Heart right ventricle (tissue), 16 donors: ENCODE measurements around the gene RPS6KA3. TPM values are rescaled to one million over a fixed set of nuclear protein-coding genes. Genes with fewer than 3 reads are reported as not detected.

Experiments used
- ATAC-seq, 8 donors: fragments of 200-7000 bp; cut with Tn5 transposase; one replicate each; pipeline ENCODE4 v1.9.1; 2020; ENCODE audit warnings: mild to moderate bottlenecking in 8 of 8, moderate library complexity in 8 of 8, moderate number of reproducible peaks in 1 of 8
- DNase-seq, 2 donors: peaks; one replicate each; pipeline ENCODE4 v3.0.0-alpha.2; 2020
- H3K27ac ChIP-seq, 10 donors: fragments of 200-600 bp; sonication (generic) in 2 of 10; one replicate each; pipeline versions ENCODE4 v1.5.0 to v1.8.0; 2020 to 2022; ENCODE audit warnings: mild to moderate bottlenecking in 3 of 10
- H3K27me3 ChIP-seq, 7 donors: fragments of 200-600 bp; one replicate each; pipeline ENCODE4 v1.8.0; 2021 to 2022; ENCODE audit warnings: mild to moderate bottlenecking in 2 of 7
- H3K36me3 ChIP-seq, 9 donors: fragments of 200-600 bp; sonication (generic) in 1 of 9; one replicate each; pipeline versions ENCODE4 v1.5.0 to v1.8.0; 2020 to 2022; ENCODE audit warnings: mild to moderate bottlenecking in 2 of 9
- H3K4me1 ChIP-seq, 9 donors: fragments of 200-600 bp; sonication (generic) in 1 of 9; one replicate each; pipeline versions ENCODE4 v1.5.0 to v1.8.0; 2020 to 2022; ENCODE audit warnings: mild to moderate bottlenecking in 4 of 9
- H3K4me3 ChIP-seq, 10 donors: fragments of 200-600 bp; sonication (generic) in 2 of 10; one replicate each; pipeline versions ENCODE4 v1.5.0 to v1.8.0; 2020 to 2022; ENCODE audit warnings: mild to moderate bottlenecking in 7 of 10, moderate library complexity in 2 of 10
- H3K9me3 ChIP-seq, 11 donors: fragments of 200-600 bp in 10 of 11; sonication (generic) in 2 of 11; one replicate each; pipeline versions ENCODE4 v1.5.0 to v1.8.0; 2013 to 2022; ENCODE audit warnings: mild to moderate bottlenecking in 2 of 11, control low read depth in 1 of 11, moderate library complexity in 1 of 11
- CTCF ChIP-seq, 9 donors: fragments of 200-600 bp; sonication (generic) in 2 of 9; IDR thresholded peaks; one replicate each; pipeline versions ENCODE4 v1.5.0 to v1.8.0; 2021 to 2022; ENCODE audit warnings: antibody characterized with exemption in 9 of 9, mild to moderate bottlenecking in 5 of 9, moderate library complexity in 1 of 9
- WGBS, 2 donors: extraction: QIAGEN DNeasy Blood & Tissue Kit; methylation state at CpG; one replicate each; pipeline ENCODE4 v1.1.7; 2013; ENCODE audit warnings: inconsistent platforms in 1 of 2; 5-methylcytosine and 5-hydroxymethylcytosine counted together
- intact Hi-C, 10 donors: fragments of 100-400 bp; cut with DNase I; formaldehyde crosslinking; loops; one replicate each; pipeline versions ENCODE4 v1.11.1 to v1.14.2; 2022
- polyA plus RNA-seq, 2 donors: library from polyadenylated mRNA; stranded (reverse); fragments of 200-250 nt; gene quantifications; one replicate each; pipeline ENCODE4 v1.2.3, GENCODE V29; 2013
- total RNA-seq, 10 donors: library from RNA; stranded (reverse); fragmentation: NEBNext Ultra II Directional in 3 of 10; extraction: Animal tissue kit (Norgen Biotek cat#: 25700) in 3 of 10; gene quantifications; one replicate each; pipeline versions ENCODE4 v1.2.1 to v1.2.4, GENCODE V29; 2021 to 2023
- donor health status: Arrhythmogenic right ventricular cardiomyopathy.
- donor health status: ischemic (EF 13 %, LVEDD 7.1; RV severe dilation, severe dysfunction).
- donor health status: healthy with polysubstance abuse.
- donor health status: DM: no; HTN: yes; CAD: no.
- donor health status: DM: no; HTN: no; CAD: no.
- donor health status: ischemic (EF 25% LVEDD 6.9; RV normal size, moderate dysfunction).
- donor health status: ischemic (EF 25% LVEDD 5.7; RV mildly dilated, moderate dysfunction).
- donor health status: healthy.
- donor health status: DM: yes; HTN: yes; CAD: no.
- donor health status: Ischemic cardiomyopathy.
- donor health status: ischemic (EF 35%, LVEDD 5.7; RV mildly dilated, moderate dysfunction).
- donor health status: nonischemic (EF 11% LVEDD 7.7; RV severe dilation, severe dysfunction).
- donor health status: DM: yes; HTN: yes; CAD: no.
- donor health status: PGD.
- donor health status: ischemic (EF 29% LVEDD 5.4; RV normal size, mild dysfunction).
- donor health status: nonischemic (EF 23%, LVEDD 6.1; RV moderate dilation, normal function).

RPS6KA3 gene
- total and polyA plus RNA-seq, 12 donors: 6.7 to 42.5 (median 35.0) TPM

- Histone ChIP-seq H3K27me3 (no peaks in the 10 kb centered on the region), H3K4me3 (no peak overlapping the region), H3K4me1 (no peaks in the 10 kb centered on the region), H3K9me3 (no peaks in the 10 kb centered on the region), H3K36me3 (no peaks in the 10 kb centered on the region), H3K27ac (no peak overlapping the region)
- intact Hi-C loops: no loop called here
- DNase-seq (no peak), ATAC-seq (no peak)
- TF ChIP-seq CTCF (IDR thresholded peaks at IDR 0.05): no peak
- WGBS, 2 donors: 72 to 92% methylated on average over 2 of the region's 2 CpGs
Measured at GRCh38 chrX:20311505-20311904, 44.8 kb upstream of the RPS6KA3 start.

- TF ChIP-seq CTCF (IDR thresholded peaks at IDR 0.05): no peak
- H3K4me3 ChIP-seq: no peak overlapping the region
- H3K27me3 ChIP-seq: no peaks in the 10 kb centered on the region
- intact Hi-C loops: no loop called here
- H3K9me3 ChIP-seq: no peaks in the 10 kb centered on the region
- no peaks in the 10 kb centered on the region for H3K36me3 ChIP-seq
- DNase-seq: no peak
- H3K4me1 ChIP-seq: no peaks in the 10 kb centered on the region
- 72 to 78% methylated on average over 8 of the region's 8 CpGs for WGBS, 2 donors
- ATAC-seq: no peak
- H3K27ac ChIP-seq: no peak overlapping the region
Measured at GRCh38 chrX:20309806-20310205, 43.1 kb upstream of the RPS6KA3 start.

DNA sequence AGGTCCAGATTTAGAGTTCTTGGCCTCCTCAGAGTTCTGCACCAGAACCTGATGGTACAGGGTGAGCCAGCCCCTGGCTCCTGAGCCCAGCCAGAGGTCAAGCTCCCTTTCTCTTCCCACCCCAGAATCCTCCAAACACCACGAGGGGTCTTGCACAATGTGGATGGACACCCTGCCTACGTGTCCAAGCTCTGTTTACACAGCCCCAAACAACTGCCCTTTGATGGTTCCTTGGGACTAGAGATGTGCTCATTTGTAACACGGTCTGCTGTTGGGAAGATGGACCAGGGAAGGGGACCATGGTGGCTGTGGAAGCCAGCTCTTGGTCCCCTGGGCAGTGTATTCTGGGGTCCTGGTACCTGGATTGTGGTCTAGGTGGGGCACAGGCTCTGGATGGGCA lies 40.0 kb upstream of the RPS6KA3 start:
- intact Hi-C loops: no loop called here
- no peak for ATAC-seq

DNA sequence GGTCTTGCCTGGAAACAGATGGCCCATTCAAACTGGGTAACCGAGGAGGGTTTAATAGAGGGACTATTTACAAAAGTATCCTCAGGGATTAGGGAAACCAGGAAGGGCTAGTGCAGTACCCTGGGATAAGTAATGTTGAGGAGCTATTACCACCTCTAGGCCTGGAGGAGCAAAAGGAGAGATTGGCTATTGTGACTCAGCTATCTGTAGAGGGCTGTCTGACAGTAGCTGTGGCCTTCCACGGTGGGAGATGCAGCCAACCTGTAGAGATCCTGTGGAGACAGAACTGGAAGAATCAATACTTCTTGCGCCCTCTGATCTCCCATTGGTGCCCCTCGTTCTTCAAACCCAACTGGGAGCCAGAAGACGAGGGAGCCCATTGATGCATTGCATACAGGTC lies 34.1 kb upstream of the RPS6KA3 start:
- H3K4me1 ChIP-seq: no peaks in the 10 kb centered on the region
- no peaks in the 10 kb centered on the region for H3K9me3 ChIP-seq
- no peak overlapping the region for H3K27ac ChIP-seq
- peaks cover 0 to 41% (median 0%) of the 10 kb centered on the region in 7 donors for H3K27me3 ChIP-seq
- WGBS, 2 donors: 93 to 97% methylated on average over 5 of the region's 5 CpGs
- no peak for TF ChIP-seq CTCF (IDR thresholded peaks at IDR 0.05)
- no peak for DNase-seq
- intact Hi-C loops: no loop called here
- H3K4me3 ChIP-seq: no peak overlapping the region
- H3K36me3 ChIP-seq: no peaks in the 10 kb centered on the region
- ATAC-seq: no peak

More for the DNA sequence above, 40.0 kb upstream of the RPS6KA3 start:
- no peak for TF ChIP-seq CTCF (IDR thresholded peaks at IDR 0.05)
- no peaks in the 10 kb centered on the region for H3K9me3 ChIP-seq
- DNase-seq: no peak
- no peak overlapping the region for H3K4me3 ChIP-seq
- no peak overlapping the region for H3K27ac ChIP-seq
- WGBS, 2 donors: 88 to 89% methylated on average over 3 of the region's 3 CpGs
- H3K4me1 ChIP-seq: no peaks in the 10 kb centered on the region
- no peaks in the 10 kb centered on the region for H3K36me3 ChIP-seq
- peaks cover 0 to 14% (median 0%) of the 10 kb centered on the region in 7 donors for H3K27me3 ChIP-seq
